GM18508 (cell line): ENCODE measurements around the gene DDX1.

Source experiments
- ATAC-seq: cut with Tn5 transposase; IDR thresholded peaks from one replicate; pipeline ENCODE4 v1.9.1; 2021; ENCODE audit warnings: moderate number of reproducible peaks; ENCODE audit not compliant: insufficient read depth, unreplicated experiment

Gene DDX1

GRCh38 chr2:15561574-15562344, 29.9 kb upstream of the DDX1 start:
- peak; percentile 16 for ATAC-seq

GRCh38 chr2:15562354-15563031, 29.2 kb upstream of the DDX1 start:
- no peak for ATAC-seq

- ATAC-seq, result no peak
These were observed 28.2 kb upstream of the DDX1 start for GRCh38 chr2:15563227-15564100.

- ATAC-seq, result no peak
These were observed 26.3 kb upstream of the DDX1 start for GRCh38 chr2:15565392-15565791.

GRCh38 chr2:15565994-15566671, 25.5 kb upstream of the DDX1 start:
- no peak for ATAC-seq

GRCh38 chr2:15566912-15567311, 24.8 kb upstream of the DDX1 start:
- no peak for ATAC-seq

- ATAC-seq, result no peak
These were observed 22.8 kb upstream of the DDX1 start for GRCh38 chr2:15568874-15569273.

- no peak for ATAC-seq
These were observed 21.6 kb upstream of the DDX1 start for GRCh38 chr2:15570104-15570503.

- ATAC-seq, result no peak
These were observed 19.9 kb upstream of the DDX1 start for GRCh38 chr2:15571729-15572128.

- peak; percentile 81 for ATAC-seq
These were observed 14.5 kb upstream of the DDX1 start for GRCh38 chr2:15577071-15577735.

- no peak for ATAC-seq
These were observed 12.0 kb upstream of the DDX1 start for GRCh38 chr2:15579641-15580040.

GRCh38 chr2:15580451-15580850, 11.2 kb upstream of the DDX1 start:
- ATAC-seq, result no peak

GRCh38 chr2:15582710-15583357, 8.8 kb upstream of the DDX1 start:
- no peak for ATAC-seq

GRCh38 chr2:15583826-15584225, 7.8 kb upstream of the DDX1 start:
- ATAC-seq, result no peak

GRCh38 chr2:15584316-15584715, 7.4 kb upstream of the DDX1 start:
- no peak for ATAC-seq

- ATAC-seq, result no peak
These were observed 6.8 kb upstream of the DDX1 start for GRCh38 chr2:15584767-15585469.

GRCh38 chr2:15588329-15588919, 3.2 kb upstream of the DDX1 start:
- no peak for ATAC-seq

GRCh38 chr2:15591373-15591691, 336 bp upstream of the DDX1 start:
- ATAC-seq, result no peak

- no peak for ATAC-seq
These were observed 1.6 kb downstream of the DDX1 start for GRCh38 chr2:15593327-15593705.
